H1 (cell line): ENCODE data around the gene AHNAK2. TPM values are rescaled to one million over a fixed set of nuclear protein-coding genes. Genes with fewer than 3 reads are reported as not detected.

Source experiments
- CTCF ChIA-PET: fragments of 300-600 bp; sonication (Branson Sonifier 250); formaldehyde crosslinking; loops from one replicate; lab custom pipeline; 2021; ENCODE audit not compliant: partially characterized antibody; lab: Charles Lee
- POLR2A ChIA-PET: fragments of 300-600 bp; sonication (Branson Sonifier 250); formaldehyde crosslinking; loops from one replicate; lab custom pipeline; 2021; ENCODE audit warnings: inconsistent platforms; ENCODE audit not compliant: partially characterized antibody; lab: Charles Lee
- DNase-seq, 2 experiments: peaks; one replicate each; pipeline versions ENCODE4 v3.0.0 to v3.0.0-alpha.2; 2010 to 2022; ENCODE audit warnings: low spot score in 2 of 2, low read depth in 1 of 2, mixed read lengths in 1 of 2
- FAIRE-seq: peaks from 2 replicates; lab custom pipeline; 2011; peaks lifted over from hg19 to GRCh38; lab: Jason Lieb, UNC
- H2AFZ ChIP-seq: 2 replicates; pipeline ENCODE4 v1.8.1; 2012; ENCODE audit warnings: low read length, inconsistent platforms
- H2AK5ac ChIP-seq: 2 replicates; pipeline ENCODE4 v1.6.1; 2013; ENCODE audit warnings: low read depth, low read length
- H2BK120ac ChIP-seq: replicated peaks from 2 replicates; pipeline ENCODE3; 2013; ENCODE audit warnings: low read depth, low read length, inconsistent platforms
- H2BK12ac ChIP-seq: 2 replicates; pipeline ENCODE4 v1.6.1; 2013; ENCODE audit warnings: low read depth, low read length
- H2BK15ac ChIP-seq: 2 replicates; pipeline ENCODE4 v1.6.1; 2013; ENCODE audit warnings: low read length
- H2BK20ac ChIP-seq: 2 replicates; pipeline ENCODE4 v1.6.1; 2013; ENCODE audit warnings: low read length
- H2BK5ac ChIP-seq: 2 replicates; pipeline ENCODE4 v1.6.1; 2013; ENCODE audit warnings: low read depth, low read length
- H3K14ac ChIP-seq: 2 replicates; pipeline ENCODE4 v1.6.1; 2013; ENCODE audit warnings: inconsistent platforms; ENCODE audit not compliant: insufficient read length
- H3K18ac ChIP-seq: 2 replicates; pipeline ENCODE4 v1.6.1; 2013; ENCODE audit warnings: low read length; ENCODE audit errors: extremely low read depth
- H3K23ac ChIP-seq: 2 replicates; pipeline ENCODE4 v1.6.1; 2013; ENCODE audit warnings: inconsistent platforms; ENCODE audit not compliant: insufficient read length
- H3K23me2 ChIP-seq: 2 replicates; pipeline ENCODE4 v1.6.1; 2013; ENCODE audit warnings: low read depth, low read length
- H3K27ac ChIP-seq: 2 replicates; pipeline ENCODE4 v1.6.1; 2011; ENCODE audit warnings: low read depth, low read length, inconsistent platforms
- H3K27me3 ChIP-seq, 4 experiments: replicated peaks in 1 of 4; 1 replicate in 1 of 4; 2 replicates in 3 of 4; pipeline versions ENCODE4 v1.6.1 to v1.8.1; 2011 to 2013; ENCODE audit warnings: low read length in 3 of 4, mild to moderate bottlenecking in 3 of 4, inconsistent platforms in 2 of 4, mixed read lengths in 2 of 4, moderate library complexity in 1 of 4; ENCODE audit not compliant: control insufficient read depth in 3 of 4, insufficient read depth in 3 of 4; ENCODE audit errors: extremely low read depth in 1 of 4
- H3K36me3 ChIP-seq, 4 experiments: 2 replicates each; pipeline versions ENCODE4 v1.6.1 to v1.8.1; 2011 to 2013; ENCODE audit warnings: mild to moderate bottlenecking in 4 of 4, low read length in 3 of 4, moderate library complexity in 2 of 4, control low read depth in 1 of 4, inconsistent platforms in 1 of 4; ENCODE audit not compliant: insufficient read depth in 4 of 4, control insufficient read depth in 2 of 4
- H3K4ac ChIP-seq: replicated peaks from 2 replicates; pipeline ENCODE3; 2013; ENCODE audit warnings: low read length, low read depth, mixed read lengths, inconsistent platforms; ENCODE audit not compliant: insufficient read length
- H3K4me1 ChIP-seq, 4 experiments: replicated peaks in 1 of 4; 1 replicate in 1 of 4; 2 replicates in 3 of 4; pipeline versions ENCODE4 v1.6.1 to v1.8.1; 2011 to 2013; ENCODE audit warnings: low read length in 3 of 4, inconsistent platforms in 2 of 4, mixed read lengths in 1 of 4; ENCODE audit not compliant: insufficient read depth in 4 of 4, control insufficient read depth in 3 of 4
- H3K4me2 ChIP-seq, 2 experiments: 2 replicates each; pipeline versions ENCODE4 v1.6.1 to v1.8.1; 2011 to 2013; ENCODE audit warnings: low read depth in 2 of 2, low read length in 2 of 2, control low read depth in 1 of 2, inconsistent platforms in 1 of 2, mild to moderate bottlenecking in 1 of 2; ENCODE audit not compliant: insufficient read depth in 1 of 2
- H3K4me3 ChIP-seq, 4 experiments: fragments of 200-600, 300-600 bp in 1 of 4; sonication (generic), shearing (Covaris generic), sonication (Bioruptor Twin) in 1 of 4; 2 replicates each; pipeline versions ENCODE4 v1.5.1 to v1.8.1; 2011 to 2016; ENCODE audit warnings: low read length in 4 of 4, low read depth in 3 of 4, control low read depth in 2 of 4, inconsistent platforms in 2 of 4, mild to moderate bottlenecking in 2 of 4, mixed read lengths in 1 of 4, moderate library complexity in 1 of 4; ENCODE audit not compliant: insufficient read depth in 2 of 4; ENCODE audit errors: extremely low read depth in 1 of 4
- H3K56ac ChIP-seq: replicated peaks from 2 replicates; pipeline ENCODE3; 2013; ENCODE audit warnings: low read depth, mild to moderate bottlenecking, mixed read lengths, low read length, inconsistent platforms; ENCODE audit not compliant: insufficient read length
- H3K79me1 ChIP-seq: 2 replicates; pipeline ENCODE4 v1.6.1; 2013; ENCODE audit warnings: low read depth, low read length, control low read depth
- H3K79me2 ChIP-seq, 2 experiments: 2 replicates each; pipeline versions ENCODE4 v1.6.1 to v1.8.1; 2012 to 2013; ENCODE audit warnings: low read length in 2 of 2, mild to moderate bottlenecking in 2 of 2, inconsistent platforms in 1 of 2; ENCODE audit not compliant: insufficient read depth in 2 of 2, control insufficient read depth in 1 of 2
- H3K9ac ChIP-seq, 4 experiments: replicated peaks in 1 of 4; 1 replicate in 1 of 4; 2 replicates in 3 of 4; pipeline versions ENCODE4 v1.6.1 to v1.8.1; 2011 to 2013; ENCODE audit warnings: low read depth in 3 of 4, low read length in 3 of 4, control low read depth in 2 of 4, mild to moderate bottlenecking in 2 of 4, moderate library complexity in 2 of 4, inconsistent platforms in 1 of 4; ENCODE audit errors: extremely low read depth in 1 of 4
- H3K9me3 ChIP-seq, 2 experiments: 2 replicates each; pipeline versions ENCODE4 v1.6.1 to v1.8.1; 2012 to 2013; ENCODE audit warnings: mild to moderate bottlenecking in 2 of 2, moderate library complexity in 2 of 2, control low read depth in 1 of 2, inconsistent platforms in 1 of 2, low read depth in 1 of 2, low read length in 1 of 2, mixed read lengths in 1 of 2; ENCODE audit not compliant: insufficient read depth in 2 of 2
- H4K20me1 ChIP-seq, 2 experiments: replicated peaks in 1 of 2; 2 replicates each; pipeline versions ENCODE3 to v1.8.1; 2011 to 2013; ENCODE audit warnings: inconsistent platforms in 2 of 2, low read length in 2 of 2, mild to moderate bottlenecking in 1 of 2; ENCODE audit not compliant: insufficient read depth in 2 of 2, control insufficient read depth in 1 of 2
- H4K5ac ChIP-seq: 2 replicates; pipeline ENCODE4 v1.6.1; 2013; ENCODE audit warnings: low read length, low read depth, mixed read lengths, inconsistent platforms; ENCODE audit not compliant: insufficient read length
- H4K8ac ChIP-seq: 2 replicates; pipeline ENCODE4 v1.8.0; 2013; ENCODE audit warnings: mild to moderate bottlenecking, moderate library complexity, low read length, inconsistent platforms; ENCODE audit not compliant: insufficient read depth; ENCODE audit errors: extremely low read depth
- H4K91ac ChIP-seq: replicated peaks from 2 replicates; pipeline ENCODE3; 2013; ENCODE audit warnings: low read length, mixed read lengths, inconsistent platforms; ENCODE audit not compliant: insufficient read length
- GTF2F1 ChIP-seq: IDR thresholded peaks from 2 replicates; pipeline ENCODE4 v1.6.1; 2012; ENCODE audit warnings: low read depth, low read length, improper control_type of control experiment, borderline replicate concordance
- WGBS, 2 experiments: shearing (Covaris generic) in 1 of 2; methylation state at CpG; one replicate each; pipeline versions ENCODE4 v1.1.6 to v1.1.7; 2013 to 2015; ENCODE audit warnings: low lambda C conversion rate in 2 of 2, mixed read lengths in 2 of 2, inconsistent platforms in 1 of 2, low coverage in 1 of 2, missing lambda C conversion rate in 1 of 2; ENCODE audit not compliant: insufficient replicate concordance in 2 of 2, insufficient coverage in 1 of 2, insufficient read length in 1 of 2; ENCODE audit errors: extremely low coverage in 1 of 2, missing lambda C conversion rate in 1 of 2; 5-methylcytosine and 5-hydroxymethylcytosine counted together
- polyA plus RNA-seq, 7 experiments: library from polyadenylated mRNA; depleted of rRNA in 3 of 7; stranded (reverse) in 5 of 7; unstranded in 2 of 7; fragments of >200 nt in 5 of 7; fragments of 200-250 nt in 2 of 7; gene quantifications; 1 replicate in 5 of 7; 2 replicates in 1 of 7; 4 replicates in 1 of 7; pipeline versions ENCODE4 v1.2.1 to v1.2.3, GENCODE V29; 2011 to 2013; ENCODE audit warnings: missing spikeins in 2 of 7, mixed read lengths in 2 of 7
- total RNA-seq: library from RNA; stranded (reverse); fragmentation: NEBNext Ultra II Directional; extraction: Animal tissue kit (Norgen Biotek cat#: 25700); gene quantifications from 2 replicates; pipeline ENCODE4 v1.2.1, GENCODE V29; 2021
- TF ChIP-seq, protein P1 (sequence below): IDR thresholded peaks from 2 replicates; pipeline ENCODE4 v1.6.1; 2012; ENCODE audit warnings: low read length, inconsistent platforms

Gene AHNAK2
- total and polyA plus RNA-seq, 2 of the 8 experiments (the other 6 are each of a cell fraction or from before 2014, with no cell fraction given): 0.95 to 2.0 TPM

DNA sequence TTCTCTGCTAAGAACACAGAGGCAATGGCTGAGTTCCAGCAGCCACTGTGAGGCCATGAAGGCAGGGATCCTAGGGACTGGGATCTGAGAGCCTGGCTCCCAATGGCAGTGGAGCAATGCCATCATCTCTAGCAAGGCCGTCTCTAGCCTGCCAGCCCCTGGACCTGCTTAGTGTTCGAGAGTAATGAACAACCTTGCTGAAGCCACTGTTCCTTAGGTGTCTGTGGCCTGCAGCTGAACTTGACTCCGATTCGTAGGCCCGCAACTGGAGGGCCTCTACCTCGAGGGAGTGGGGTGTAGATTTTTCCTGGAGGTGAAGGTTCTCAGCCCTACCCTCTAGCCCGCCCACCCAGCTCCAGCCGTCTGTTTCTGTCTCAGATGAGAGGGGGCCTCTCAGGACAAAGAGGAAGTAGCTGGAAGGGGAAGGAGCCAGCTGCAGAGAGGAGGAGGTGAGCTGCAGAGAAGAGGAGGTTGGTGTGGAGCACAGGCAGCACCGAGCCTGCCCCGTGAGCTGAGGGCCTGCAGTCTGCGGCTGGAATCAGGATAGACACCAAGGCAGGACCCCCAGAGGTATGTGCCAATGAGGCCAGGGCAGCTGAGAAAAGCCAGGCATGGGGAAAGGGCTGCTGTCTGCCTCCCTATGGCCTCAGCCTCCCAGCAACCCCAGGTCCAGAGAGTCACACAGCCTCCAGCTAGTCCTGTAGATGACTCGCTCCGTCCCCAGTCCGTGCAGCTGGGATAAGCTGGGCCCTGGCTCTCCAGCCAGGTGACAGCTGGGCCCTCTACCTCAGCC lies 53.6 kb downstream of the AHNAK2 start, which contains the start of gene PLD4:
TSS of gene PLD4 (plus strand) at position 459 of the 793 bp plus-strand sequence. CDS start 2,262 bp downstream, outside the sequence.
- CTCF ChIA-PET: interaction anchor here (1.6 to 1.8 kb wide), 3 partner anchors 25 to 830 kb away, joined by 3 to 7 read pairs (median 3); no protein-coding TSS in a partner anchor
- POLR2A ChIA-PET: interaction anchor here (1.1 to 1.6 kb wide), 2 partner anchors 33 to 60 kb away, joined by 3 to 6 read pairs; partner anchors contain the start of gene CEP170B

More for the DNA sequence above, 53.6 kb downstream of the AHNAK2 start, which contains the start of gene PLD4:
- Histone ChIP-seq H2AFZ (no peak within 1 kb of the TSS), H3K4me2 (no peak within 1 kb of the TSS), H4K20me1 (peaks cover 0 to 2% of the 10 kb centered on the region in 2 experiments), H3K79me1 (no peaks in the 10 kb centered on the region), H2BK12ac (no peak within 1 kb of the TSS), H3K36me3 (no peaks in the 10 kb centered on the region), H3K18ac (no peak within 1 kb of the TSS), H2BK20ac (no peak within 1 kb of the TSS), H3K23me2 (no peaks in the 10 kb centered on the region), H3K4ac (no peak within 1 kb of the TSS), H3K4me3 (no peak within 1 kb of the TSS), H2AK5ac (no peak within 1 kb of the TSS), H3K27me3 (peaks cover 0 to 5% (median 1%) of the 10 kb centered on the region in 4 experiments; a peak in 2 of 7 replicates), H3K9ac (no peak within 1 kb of the TSS), H3K23ac (no peak within 1 kb of the TSS), H3K14ac (no peak within 1 kb of the TSS), H2BK5ac (no peak within 1 kb of the TSS), H2BK15ac (no peak within 1 kb of the TSS), H2BK120ac (no peak within 1 kb of the TSS), H3K27ac (no peak within 1 kb of the TSS), H4K5ac (no peak within 1 kb of the TSS), H4K91ac (no peak within 1 kb of the TSS), H3K56ac (no peak within 1 kb of the TSS), H4K8ac (no peak within 1 kb of the TSS; the same call in 1 of the 2 replicates), H3K9me3 (no peaks in the 10 kb centered on the region; a peak in 1 of 4 replicates), H3K4me1 (peaks cover 0 to 4% (median 0%) of the 10 kb centered on the region in 4 experiments; a peak in 5 of 7 replicates), H3K79me2 (no peaks in the 10 kb centered on the region)
- FAIRE-seq (no peak), DNase-seq (no peak)
- WGBS, 2 experiments: 90% methylated on average over 14 of the region's 14 CpGs; no CpG with 5 or more reads in 1 of the 2 experiments
- TF ChIP-seq, protein P1, sequence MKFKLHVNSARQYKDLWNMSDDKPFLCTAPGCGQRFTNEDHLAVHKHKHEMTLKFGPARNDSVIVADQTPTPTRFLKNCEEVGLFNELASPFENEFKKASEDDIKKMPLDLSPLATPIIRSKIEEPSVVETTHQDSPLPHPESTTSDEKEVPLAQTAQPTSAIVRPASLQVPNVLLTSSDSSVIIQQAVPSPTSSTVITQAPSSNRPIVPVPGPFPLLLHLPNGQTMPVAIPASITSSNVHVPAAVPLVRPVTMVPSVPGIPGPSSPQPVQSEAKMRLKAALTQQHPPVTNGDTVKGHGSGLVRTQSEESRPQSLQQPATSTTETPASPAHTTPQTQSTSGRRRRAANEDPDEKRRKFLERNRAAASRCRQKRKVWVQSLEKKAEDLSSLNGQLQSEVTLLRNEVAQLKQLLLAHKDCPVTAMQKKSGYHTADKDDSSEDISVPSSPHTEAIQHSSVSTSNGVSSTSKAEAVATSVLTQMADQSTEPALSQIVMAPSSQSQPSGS: no peak
- TF ChIP-seq GTF2F1: no peak
